NCI-H2196 (cell line): ENCODE measurements around the gene PAX7.
"Not testable (repeated sequence)": the region's sequence is repeated elsewhere in the genome, so short reads cannot be mapped to it uniquely, and the experiment has no call there.

Source experiments
- DNase-seq: peaks from one replicate; lab custom pipeline; 2025; ENCODE audit not compliant: unreplicated experiment; lab: John Stamatoyannopoulos, UW

PAX7 gene

GRCh38 chr1:18657506-18658201 lies 27.0 kb downstream of the PAX7 start:
- DNase-seq: no peak

- no peak for DNase-seq
Measured at GRCh38 chr1:18658831-18659230, 28.2 kb downstream of the PAX7 start.

GRCh38 chr1:18661404-18662285 lies 31.0 kb downstream of the PAX7 start:
- DNase-seq: peak; percentile 26

GRCh38 chr1:18662286-18662639 lies 31.6 kb downstream of the PAX7 start:
- no peak for DNase-seq

GRCh38 chr1:18666317-18666920 lies 35.8 kb downstream of the PAX7 start:
- peak; percentile 58 for DNase-seq

- no peak for DNase-seq
Measured at GRCh38 chr1:18667333-18667732, 36.7 kb downstream of the PAX7 start.

- DNase-seq: no peak
Measured at GRCh38 chr1:18668046-18668445, 37.4 kb downstream of the PAX7 start.

- DNase-seq: peak; percentile 14
Measured at GRCh38 chr1:18668750-18669404, 38.2 kb downstream of the PAX7 start.

GRCh38 chr1:18670121-18670867 lies 39.6 kb downstream of the PAX7 start:
- DNase-seq: no peak

GRCh38 chr1:18670868-18671225 lies 40.2 kb downstream of the PAX7 start:
- DNase-seq: no peak

GRCh38 chr1:18673976-18674375 lies 43.3 kb downstream of the PAX7 start:
- no peak for DNase-seq

GRCh38 chr1:18676332-18676781 lies 45.7 kb downstream of the PAX7 start:
- no peak for DNase-seq

- peak; percentile 60 for DNase-seq
Measured at GRCh38 chr1:18681423-18681835, 50.8 kb downstream of the PAX7 start.

GRCh38 chr1:18682375-18682774 lies 51.7 kb downstream of the PAX7 start:
- no peak for DNase-seq

- DNase-seq: no peak
Measured at GRCh38 chr1:18684303-18684702, 53.7 kb downstream of the PAX7 start.

GRCh38 chr1:18686540-18686939 lies 55.9 kb downstream of the PAX7 start:
- DNase-seq: no peak

GRCh38 chr1:18687273-18687672 lies 56.6 kb downstream of the PAX7 start:
- DNase-seq: no peak

- DNase-seq: no peak
Measured at GRCh38 chr1:18691648-18692047, 61.0 kb downstream of the PAX7 start.

GRCh38 chr1:18693256-18694098 lies 62.8 kb downstream of the PAX7 start:
- DNase-seq: no peak

GRCh38 chr1:18694289-18694688 lies 63.6 kb downstream of the PAX7 start:
- not testable (repeated sequence) for DNase-seq
